Neural crest cell (in vitro differentiated cells): Measurements from ENCODE around the gene ERVW-1. TPM values are rescaled to one million over a fixed set of nuclear protein-coding genes. Genes with fewer than 3 reads are reported as not detected.

Source experiments
- DNase-seq: peaks from one replicate; pipeline ENCODE4 v3.0.0; 2021; ENCODE audit warnings: low read depth, mixed read lengths, low spot score
- H3K27ac Mint-ChIP-seq: one replicate; pipeline ENCODE4 v1.8.0; 2021; ENCODE audit warnings: mild to moderate bottlenecking, mixed read lengths; ENCODE audit not compliant: unreplicated experiment
- H3K27me3 Mint-ChIP-seq: 2 replicates; pipeline ENCODE4 v1.8.0; 2021; ENCODE audit warnings: low read depth, mild to moderate bottlenecking, mixed read lengths
- H3K36me3 Mint-ChIP-seq: 2 replicates; pipeline ENCODE4 v1.8.0; 2021; ENCODE audit warnings: low read depth, mild to moderate bottlenecking, mixed read lengths
- H3K4me1 Mint-ChIP-seq: 2 replicates; pipeline ENCODE4 v1.8.0; 2021; ENCODE audit warnings: mixed read lengths
- H3K4me3 Mint-ChIP-seq: one replicate; pipeline ENCODE4 v1.8.0; 2021; ENCODE audit warnings: mild to moderate bottlenecking, mixed read lengths
- H3K9me3 Mint-ChIP-seq: 2 replicates; pipeline ENCODE4 v1.8.0; 2021; ENCODE audit warnings: mixed read lengths
- CTCF ChIP-seq: fragments of 200-600 bp; sonication (generic); conservative IDR thresholded peaks from 2 replicates; pipeline ENCODE4 v1.5.0; 2021; ENCODE audit warnings: antibody characterized with exemption, mild to moderate bottlenecking
- total RNA-seq: library from RNA; stranded (reverse); gene quantifications from 2 replicates; pipeline ENCODE4 v1.2.1, GENCODE V29; 2021

The ERVW-1 gene
- total RNA-seq, 1 donor from 2014 or later = not detected

GRCh38 chr7:92506363-92506762 is 28.6 kb upstream of the ERVW-1 start:
- no peaks in the 10 kb centered on the region for H3K9me3 Mint-ChIP-seq
- no peaks in the 10 kb centered on the region for H3K27me3 Mint-ChIP-seq
- no peaks in the 10 kb centered on the region for H3K4me1 Mint-ChIP-seq
- H3K4me3 Mint-ChIP-seq = no peak overlapping the region
- no peak overlapping the region for H3K27ac Mint-ChIP-seq
- DNase-seq = no peak
- no peaks in the 10 kb centered on the region for H3K36me3 Mint-ChIP-seq
- TF ChIP-seq CTCF = no peak

GRCh38 chr7:92504563-92504962 is 26.8 kb upstream of the ERVW-1 start:
- H3K9me3 Mint-ChIP-seq = no peaks in the 10 kb centered on the region
- DNase-seq = no peak
- H3K27ac Mint-ChIP-seq = no peak overlapping the region
- no peak for TF ChIP-seq CTCF
- H3K4me1 Mint-ChIP-seq = no peaks in the 10 kb centered on the region
- no peak overlapping the region for H3K4me3 Mint-ChIP-seq
- no peaks in the 10 kb centered on the region for H3K36me3 Mint-ChIP-seq
- H3K27me3 Mint-ChIP-seq = no peaks in the 10 kb centered on the region

- no peak for DNase-seq
- TF ChIP-seq CTCF = no peak
- no peak overlapping the region for H3K27ac Mint-ChIP-seq
- no peaks in the 10 kb centered on the region for H3K9me3 Mint-ChIP-seq
- no peak overlapping the region for H3K4me3 Mint-ChIP-seq
- H3K27me3 Mint-ChIP-seq = no peaks in the 10 kb centered on the region
- no peaks in the 10 kb centered on the region for H3K36me3 Mint-ChIP-seq
- H3K4me1 Mint-ChIP-seq = no peaks in the 10 kb centered on the region
These were observed 26.0 kb upstream of the ERVW-1 start for GRCh38 chr7:92503767-92504166.

- DNase-seq = no peak
- Mint-ChIP-seq H3K4me1 (no peaks in the 10 kb centered on the region), H3K27me3 (no peaks in the 10 kb centered on the region), H3K27ac (no peak overlapping the region), H3K9me3 (no peaks in the 10 kb centered on the region), H3K36me3 (no peaks in the 10 kb centered on the region), H3K4me3 (no peak overlapping the region)
- no peak for TF ChIP-seq CTCF
These were observed 20.8 kb upstream of the ERVW-1 start for GRCh38 chr7:92498557-92498956.

- no peak overlapping the region for H3K27ac Mint-ChIP-seq
- no peak overlapping the region for H3K4me3 Mint-ChIP-seq
- no peaks in the 10 kb centered on the region for H3K9me3 Mint-ChIP-seq
- DNase-seq = no peak
- no peaks in the 10 kb centered on the region for H3K27me3 Mint-ChIP-seq
- TF ChIP-seq CTCF = no peak
- no peaks in the 10 kb centered on the region for H3K4me1 Mint-ChIP-seq
- no peaks in the 10 kb centered on the region for H3K36me3 Mint-ChIP-seq
These were observed 19.1 kb upstream of the ERVW-1 start for GRCh38 chr7:92496876-92497275.

- Mint-ChIP-seq H3K36me3 (peaks cover 11% of the 10 kb centered on the region), H3K9me3 (no peaks in the 10 kb centered on the region), H3K27ac (no peak overlapping the region), H3K27me3 (no peaks in the 10 kb centered on the region), H3K4me1 (no peaks in the 10 kb centered on the region), H3K4me3 (no peak overlapping the region)
- no peak for TF ChIP-seq CTCF
- no peak for DNase-seq
These were observed 11.9 kb upstream of the ERVW-1 start for GRCh38 chr7:92489634-92490033.
